Astrocyte (in vitro differentiated cells and primary cell): ENCODE results near the gene NLGN1. TPM values are rescaled to one million over a fixed set of nuclear protein-coding genes. Genes with fewer than 3 reads are reported as not detected.

Source experiments
- DNase-seq: peaks from one replicate; pipeline ENCODE4 v3.0.0-alpha.2; 2010; ENCODE audit warnings: low read depth
- FAIRE-seq: peaks from 2 replicates; lab custom pipeline; 2011; peaks lifted over from hg19 to GRCh38; lab: Jason Lieb, UNC
- H2AFZ ChIP-seq: 2 replicates; pipeline ENCODE4 v1.6.0; 2012; ENCODE audit warnings: low read depth, low read length, inconsistent platforms
- H3K27ac ChIP-seq: 2 replicates; pipeline ENCODE4 v1.5.1; 2011; ENCODE audit warnings: low read depth, low read length, inconsistent platforms
- H3K27me3 ChIP-seq: 2 replicates; pipeline ENCODE4 v1.6.0; 2011; ENCODE audit warnings: low read length, inconsistent platforms; ENCODE audit not compliant: insufficient read depth
- H3K36me3 ChIP-seq: 2 replicates; pipeline ENCODE4 v1.5.1; 2011; ENCODE audit warnings: low read length, inconsistent platforms; ENCODE audit not compliant: insufficient read depth
- H3K4me1 ChIP-seq: 2 replicates; pipeline ENCODE4 v1.5.1; 2011; ENCODE audit warnings: low read length, inconsistent platforms; ENCODE audit not compliant: insufficient read depth
- H3K4me2 ChIP-seq: 2 replicates; pipeline ENCODE4 v1.6.0; 2012; ENCODE audit warnings: low read length, inconsistent platforms
- H3K4me3 ChIP-seq: 2 replicates; pipeline ENCODE4 v1.5.1; 2011; ENCODE audit warnings: low read depth, mild to moderate bottlenecking, low read length, inconsistent platforms; ENCODE audit not compliant: insufficient read depth
- H3K79me2 ChIP-seq: 2 replicates; pipeline ENCODE4 v1.6.0; 2012; ENCODE audit warnings: mild to moderate bottlenecking, low read length, inconsistent platforms; ENCODE audit not compliant: insufficient read depth
- H3K9ac ChIP-seq: 2 replicates; pipeline ENCODE4 v1.6.0; 2012; ENCODE audit warnings: mild to moderate bottlenecking, low read length, inconsistent platforms
- H3K9me3 ChIP-seq: 2 replicates; pipeline ENCODE4 v1.5.1; 2012; ENCODE audit warnings: low read depth, mild to moderate bottlenecking, low read length, inconsistent platforms; ENCODE audit not compliant: insufficient read depth
- H4K20me1 ChIP-seq: 2 replicates; pipeline ENCODE4 v1.6.0; 2012; ENCODE audit warnings: low read length, inconsistent platforms; ENCODE audit not compliant: insufficient read depth
- H3K27ac Mint-ChIP-seq: one replicate; pipeline ENCODE4 v1.8.0; 2021; ENCODE audit warnings: mild to moderate bottlenecking, mixed read lengths; ENCODE audit not compliant: unreplicated experiment
- H3K27me3 Mint-ChIP-seq: one replicate; pipeline ENCODE4 v1.8.0; 2021; ENCODE audit warnings: low read depth, mixed read lengths; ENCODE audit not compliant: unreplicated experiment
- H3K36me3 Mint-ChIP-seq: one replicate; pipeline ENCODE4 v1.8.0; 2021; ENCODE audit warnings: low read depth, mixed read lengths; ENCODE audit not compliant: unreplicated experiment
- H3K4me1 Mint-ChIP-seq: one replicate; pipeline ENCODE4 v1.8.0; 2021; ENCODE audit warnings: low read depth, mixed read lengths; ENCODE audit not compliant: unreplicated experiment
- H3K4me3 Mint-ChIP-seq: one replicate; pipeline ENCODE4 v1.8.0; 2021; ENCODE audit warnings: mild to moderate bottlenecking, moderate library complexity, mixed read lengths; ENCODE audit not compliant: unreplicated experiment
- H3K9me3 Mint-ChIP-seq: one replicate; pipeline ENCODE4 v1.8.0; 2021; ENCODE audit warnings: mild to moderate bottlenecking, mixed read lengths; ENCODE audit not compliant: unreplicated experiment
- EZH2 ChIP-seq: IDR thresholded peaks from 2 replicates; pipeline ENCODE4 v1.6.1; 2012; ENCODE audit warnings: mild to moderate bottlenecking, low read length, inconsistent platforms; ENCODE audit not compliant: insufficient read depth
- total RNA-seq: library from RNA; stranded (reverse); gene quantifications from 2 replicates; pipeline ENCODE4 v1.2.1, GENCODE V29; 2021
- TF ChIP-seq, protein P1 (sequence below): IDR thresholded peaks from 2 replicates; pipeline ENCODE4 v1.5.1; 2011; ENCODE audit warnings: low read depth, mild to moderate bottlenecking, inconsistent platforms, low read length, moderate library complexity; ENCODE audit not compliant: insufficient read depth

NLGN1 gene
- total RNA-seq, 1 donor from 2014 or later: 1.2 TPM

GRCh38 chr3:174330303-174330702 is 932.8 kb downstream of the NLGN1 start:
- Mint-ChIP-seq H3K4me3 (no peak overlapping the region), H3K4me1 (peaks cover 13% of the 10 kb centered on the region), H3K9me3 (no peaks in the 10 kb centered on the region), H3K36me3 (no peaks in the 10 kb centered on the region), H3K27me3 (no peaks in the 10 kb centered on the region), H3K27ac (no peak overlapping the region)
- no peak overlapping the region for H2AFZ ChIP-seq
- H3K27me3 ChIP-seq: no peaks in the 10 kb centered on the region
- H3K27ac ChIP-seq: peak overlapping the region; percentile 51
- FAIRE-seq (peak; percentile 98), DNase-seq (peak; percentile 93)
- no peaks in the 10 kb centered on the region for H4K20me1 ChIP-seq
- TF ChIP-seq EZH2: no peak
- TF ChIP-seq, protein P1, sequence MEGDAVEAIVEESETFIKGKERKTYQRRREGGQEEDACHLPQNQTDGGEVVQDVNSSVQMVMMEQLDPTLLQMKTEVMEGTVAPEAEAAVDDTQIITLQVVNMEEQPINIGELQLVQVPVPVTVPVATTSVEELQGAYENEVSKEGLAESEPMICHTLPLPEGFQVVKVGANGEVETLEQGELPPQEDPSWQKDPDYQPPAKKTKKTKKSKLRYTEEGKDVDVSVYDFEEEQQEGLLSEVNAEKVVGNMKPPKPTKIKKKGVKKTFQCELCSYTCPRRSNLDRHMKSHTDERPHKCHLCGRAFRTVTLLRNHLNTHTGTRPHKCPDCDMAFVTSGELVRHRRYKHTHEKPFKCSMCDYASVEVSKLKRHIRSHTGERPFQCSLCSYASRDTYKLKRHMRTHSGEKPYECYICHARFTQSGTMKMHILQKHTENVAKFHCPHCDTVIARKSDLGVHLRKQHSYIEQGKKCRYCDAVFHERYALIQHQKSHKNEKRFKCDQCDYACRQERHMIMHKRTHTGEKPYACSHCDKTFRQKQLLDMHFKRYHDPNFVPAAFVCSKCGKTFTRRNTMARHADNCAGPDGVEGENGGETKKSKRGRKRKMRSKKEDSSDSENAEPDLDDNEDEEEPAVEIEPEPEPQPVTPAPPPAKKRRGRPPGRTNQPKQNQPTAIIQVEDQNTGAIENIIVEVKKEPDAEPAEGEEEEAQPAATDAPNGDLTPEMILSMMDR: no peak
- H3K36me3 ChIP-seq: no peaks in the 10 kb centered on the region
- no peaks in the 10 kb centered on the region for H3K79me2 ChIP-seq
- H3K4me2 ChIP-seq: peak overlapping the region; percentile 56
- H3K9me3 ChIP-seq: no peaks in the 10 kb centered on the region
- no peak overlapping the region for H3K9ac ChIP-seq
- H3K4me1 ChIP-seq: peaks cover 20% of the 10 kb centered on the region
- H3K4me3 ChIP-seq: no peak overlapping the region

GRCh38 chr3:174331095-174331800 is 933.7 kb downstream of the NLGN1 start:
- Mint-ChIP-seq H3K4me3 (peak overlapping the region; percentile 30), H3K27me3 (no peaks in the 10 kb centered on the region), H3K4me1 (peaks cover 10% of the 10 kb centered on the region), H3K27ac (no peak overlapping the region), H3K9me3 (no peaks in the 10 kb centered on the region), H3K36me3 (no peaks in the 10 kb centered on the region)
- Histone ChIP-seq H2AFZ (no peak overlapping the region), H3K9ac (no peak overlapping the region), H3K4me1 (peaks cover 15% of the 10 kb centered on the region), H3K9me3 (no peaks in the 10 kb centered on the region), H3K36me3 (no peaks in the 10 kb centered on the region), H4K20me1 (no peaks in the 10 kb centered on the region), H3K27me3 (no peaks in the 10 kb centered on the region), H3K79me2 (no peaks in the 10 kb centered on the region), H3K27ac (no peak overlapping the region), H3K4me3 (no peak overlapping the region), H3K4me2 (no peak overlapping the region)
- DNase-seq: no peak
- FAIRE-seq: no peak
- no peak for TF ChIP-seq EZH2
- TF ChIP-seq, protein P1: no peak

- Histone ChIP-seq H3K4me1 (peaks cover 15% of the 10 kb centered on the region), H4K20me1 (no peaks in the 10 kb centered on the region), H3K27ac (no peak overlapping the region), H3K4me3 (no peak overlapping the region), H3K4me2 (no peak overlapping the region), H3K27me3 (no peaks in the 10 kb centered on the region), H2AFZ (no peak overlapping the region), H3K79me2 (no peaks in the 10 kb centered on the region), H3K9ac (no peak overlapping the region), H3K9me3 (no peaks in the 10 kb centered on the region), H3K36me3 (no peaks in the 10 kb centered on the region)
- H3K36me3 Mint-ChIP-seq: no peaks in the 10 kb centered on the region
- DNase-seq: no peak
- no peak for FAIRE-seq
- H3K4me1 Mint-ChIP-seq: peaks cover 10% of the 10 kb centered on the region
- no peaks in the 10 kb centered on the region for H3K27me3 Mint-ChIP-seq
- no peak for TF ChIP-seq EZH2
- TF ChIP-seq, protein P1: no peak
- no peak overlapping the region for H3K27ac Mint-ChIP-seq
- H3K4me3 Mint-ChIP-seq: no peak overlapping the region
- no peaks in the 10 kb centered on the region for H3K9me3 Mint-ChIP-seq
Measured at GRCh38 chr3:174332391-174332790, 934.8 kb downstream of the NLGN1 start.
